Body of pancreas (tissue), 4 donors: ENCODE measurements around the gene KRT3. TPM values are rescaled to one million over a fixed set of nuclear protein-coding genes. Genes with fewer than 3 reads are reported as not detected.

ENCODE experiments used
- ATAC-seq: fragments of 150-250 bp; one replicate; pipeline ENCODE4 v1.9.1; 2016
- DNase-seq, 4 donors: peaks; one replicate each; pipeline ENCODE4 v3.0.0-alpha.2; 2019
- H3K27ac ChIP-seq, 4 donors: fragments of 200-600 bp; sonication (generic); 1 replicate in 3 of 4; 2 replicates in 1 of 4; pipeline versions ENCODE4 v1.5.1 to v1.6.1; 2016 to 2019; ENCODE audit warnings: mild to moderate bottlenecking in 1 of 4, mixed read lengths in 1 of 4, moderate library complexity in 1 of 4
- H3K27me3 ChIP-seq, 2 donors: fragments of 200-600 bp; sonication (generic); one replicate each; pipeline ENCODE4 v1.6.0; 2016; ENCODE audit warnings: mild to moderate bottlenecking in 1 of 2
- H3K36me3 ChIP-seq, 2 donors: fragments of 200-600 bp; sonication (generic); replicated peaks in 1 of 2; 2 replicates each; pipeline ENCODE4 v1.5.1; 2016; ENCODE audit warnings: low read depth in 2 of 2; ENCODE audit not compliant: insufficient read depth in 1 of 2
- H3K4me1 ChIP-seq: fragments of 200-600 bp; sonication (generic); one replicate; pipeline ENCODE4 v1.6.0; 2016
- H3K4me3 ChIP-seq, 2 donors: fragments of 200-600 bp; sonication (generic); 1 replicate in 1 of 2; 2 replicates in 1 of 2; pipeline ENCODE4 v1.5.1; 2016 to 2019
- H3K9me3 ChIP-seq, 3 donors: fragments of 200-600 bp; sonication (generic); 1 replicate in 2 of 3; 2 replicates in 1 of 3; pipeline ENCODE4 v1.5.1; 2016
- POLR2A ChIP-seq, 3 donors: fragments of 450-650 bp; IDR thresholded peaks; one replicate each; pipeline ENCODE4 v1.6.1; 2016; ENCODE audit warnings: antibody characterized with exemption in 3 of 3, mild to moderate bottlenecking in 2 of 3
- WGBS, 2 donors: methylation state at CpG; one replicate each; pipeline ENCODE4 v1.1.5; 2017; 5-methylcytosine and 5-hydroxymethylcytosine counted together
- intact Hi-C: fragments of 100-400 bp; cut with DNase I; formaldehyde crosslinking; loops from one replicate; pipeline ENCODE4 v1.15.1; 2023
- total RNA-seq, 2 donors: library from RNA; depleted of rRNA; stranded (reverse); fragments of >200 nt; gene quantifications; one replicate each; pipeline ENCODE4 v1.1.0, GENCODE V29; 2016
- TF ChIP-seq, protein P1 (sequence below), 7 experiments: fragments of 450-650 bp in 4 of 7; fragments of 200-600 bp in 3 of 7; sonication (generic) in 3 of 7; IDR thresholded peaks; one replicate each; pipeline ENCODE4 v1.5.1; 2016 to 2019; ENCODE audit warnings: antibody characterized with exemption in 7 of 7

KRT3 gene
- total RNA-seq, 2 donors from 2014 or later = not detected

DNA sequence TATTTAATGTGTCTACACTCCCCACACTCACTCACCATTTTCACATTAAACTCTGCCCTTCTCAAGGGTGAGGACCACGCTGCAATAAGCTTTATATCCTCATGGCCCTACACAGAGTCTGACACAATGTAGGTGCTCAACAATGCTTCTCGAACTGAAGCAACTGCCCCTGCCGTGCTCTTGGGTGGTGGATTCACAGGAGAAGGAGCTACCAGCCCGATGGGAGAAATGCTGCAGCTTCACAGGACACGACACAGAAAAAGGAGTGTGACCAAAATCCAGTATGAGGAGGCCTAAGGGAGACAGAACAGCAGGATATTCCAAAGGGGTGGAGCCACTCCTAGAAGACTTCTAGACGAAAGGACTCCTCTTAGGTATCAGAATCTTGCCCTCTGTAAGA is 6.5 kb upstream of the KRT3 start:
- intact Hi-C loops = no loop called here
- H3K4me1 ChIP-seq = peaks cover 9% of the 10 kb centered on the region
- 64 to 89% methylated on average over 5 to 6 of the region's 6 CpGs for WGBS, 2 donors
- H3K36me3 ChIP-seq = no peaks in the 10 kb centered on the region
- H3K4me3 ChIP-seq = no peak overlapping the region
- ATAC-seq (no peak), DNase-seq (no peak)
- no peak overlapping the region for H3K27ac ChIP-seq
- H3K27me3 ChIP-seq = no peaks in the 10 kb centered on the region
- H3K9me3 ChIP-seq = no peaks in the 10 kb centered on the region
- TF ChIP-seq, protein P1, sequence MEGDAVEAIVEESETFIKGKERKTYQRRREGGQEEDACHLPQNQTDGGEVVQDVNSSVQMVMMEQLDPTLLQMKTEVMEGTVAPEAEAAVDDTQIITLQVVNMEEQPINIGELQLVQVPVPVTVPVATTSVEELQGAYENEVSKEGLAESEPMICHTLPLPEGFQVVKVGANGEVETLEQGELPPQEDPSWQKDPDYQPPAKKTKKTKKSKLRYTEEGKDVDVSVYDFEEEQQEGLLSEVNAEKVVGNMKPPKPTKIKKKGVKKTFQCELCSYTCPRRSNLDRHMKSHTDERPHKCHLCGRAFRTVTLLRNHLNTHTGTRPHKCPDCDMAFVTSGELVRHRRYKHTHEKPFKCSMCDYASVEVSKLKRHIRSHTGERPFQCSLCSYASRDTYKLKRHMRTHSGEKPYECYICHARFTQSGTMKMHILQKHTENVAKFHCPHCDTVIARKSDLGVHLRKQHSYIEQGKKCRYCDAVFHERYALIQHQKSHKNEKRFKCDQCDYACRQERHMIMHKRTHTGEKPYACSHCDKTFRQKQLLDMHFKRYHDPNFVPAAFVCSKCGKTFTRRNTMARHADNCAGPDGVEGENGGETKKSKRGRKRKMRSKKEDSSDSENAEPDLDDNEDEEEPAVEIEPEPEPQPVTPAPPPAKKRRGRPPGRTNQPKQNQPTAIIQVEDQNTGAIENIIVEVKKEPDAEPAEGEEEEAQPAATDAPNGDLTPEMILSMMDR (IDR thresholded peaks at IDR 0.05) = no peak
- no peak for TF ChIP-seq POLR2A (IDR thresholded peaks at IDR 0.05)

DNA sequence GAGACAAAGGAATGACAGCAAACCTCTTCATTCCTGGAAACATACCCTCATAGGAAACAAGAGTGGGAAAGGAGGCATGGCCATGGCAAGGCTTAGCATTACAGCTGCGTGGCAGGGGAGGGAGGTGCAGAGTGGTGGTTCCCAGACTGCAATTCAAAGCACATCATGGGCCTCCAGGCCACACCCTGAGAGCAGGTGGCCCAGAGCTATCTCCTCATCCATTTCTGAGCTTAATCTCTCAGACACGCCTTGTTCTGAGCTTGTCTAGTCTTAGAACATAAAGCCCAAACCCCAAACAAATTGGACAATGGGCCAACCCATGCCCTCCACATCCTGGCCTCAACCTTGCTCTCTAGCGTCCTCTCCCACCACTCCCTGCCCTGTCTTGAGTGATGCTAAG is 5.9 kb upstream of the KRT3 start:
- no peaks in the 10 kb centered on the region for H3K9me3 ChIP-seq
- 61 to 65% methylated on average over 3 of the region's 3 CpGs for WGBS, 2 donors
- ATAC-seq (no peak), DNase-seq (no peak)
- H3K4me1 ChIP-seq = peaks cover 9% of the 10 kb centered on the region
- H3K4me3 ChIP-seq = no peak overlapping the region
- no peaks in the 10 kb centered on the region for H3K36me3 ChIP-seq
- TF ChIP-seq POLR2A (IDR thresholded peaks at IDR 0.05) = no peak
- TF ChIP-seq, protein P1 (IDR thresholded peaks at IDR 0.05) = no peak
- intact Hi-C loops = no loop called here
- no peak overlapping the region for H3K27ac ChIP-seq
- H3K27me3 ChIP-seq = no peaks in the 10 kb centered on the region

- no peak for TF ChIP-seq POLR2A (IDR thresholded peaks at IDR 0.05)
- TF ChIP-seq, protein P1 (IDR thresholded peaks at IDR 0.05) = no peak
- intact Hi-C loops = no loop called here
- Histone ChIP-seq H3K9me3 (no peaks in the 10 kb centered on the region), H3K36me3 (no peaks in the 10 kb centered on the region), H3K27ac (no peak overlapping the region), H3K4me3 (no peak overlapping the region), H3K27me3 (no peaks in the 10 kb centered on the region), H3K4me1 (peaks cover 9% of the 10 kb centered on the region)
- ATAC-seq = no peak
- DNase-seq = no peak
- 68 to 77% methylated on average over 1 of the region's 1 CpG for WGBS, 2 donors
Measured at GRCh38 chr12:52800259-52800917, 4.5 kb upstream of the KRT3 start.

- H3K27ac ChIP-seq = no peak overlapping the region
- no peaks in the 10 kb centered on the region for H3K9me3 ChIP-seq
- H3K27me3 ChIP-seq = no peaks in the 10 kb centered on the region
- no peak overlapping the region for H3K4me3 ChIP-seq
- TF ChIP-seq POLR2A (IDR thresholded peaks at IDR 0.05) = no peak
- TF ChIP-seq, protein P1 (IDR thresholded peaks at IDR 0.05) = no peak
- DNase-seq (no peak), ATAC-seq (no peak)
- WGBS, 2 donors = 92% methylated on average over 5 of the region's 5 CpGs
- H3K36me3 ChIP-seq = no peaks in the 10 kb centered on the region
- peaks cover 9% of the 10 kb centered on the region for H3K4me1 ChIP-seq
- intact Hi-C loops = no loop called here
Measured at GRCh38 chr12:52799505-52800211, 3.7 kb upstream of the KRT3 start.
